ENCODE data around the gene COL1A1.

The COL1A1 gene

GRCh38 chr17:50238601-50239280, 37.3 kb upstream of the COL1A1 start:
- TF ChIP-seq MAX (IDR thresholded peaks at IDR 0.05) (no peak), EGR1 (IDR thresholded peaks at IDR 0.05) (no peak), CEBPB (IDR thresholded peaks at IDR 0.05) (no peak), EP300 (IDR thresholded peaks at IDR 0.05; ENCODE audit: borderline replicate concordance) (no peak), REST (IDR thresholded peaks at IDR 0.05; ENCODE audit: low read depth) (no peak), ZBTB7A (IDR thresholded peaks at IDR 0.05; ENCODE audit: low read depth) (no peak), CREB1 (IDR thresholded peaks at IDR 0.05; ENCODE audit: low read depth) (no peak), TAF1 (IDR thresholded peaks at IDR 0.05; ENCODE audit: low read depth) (no peak), TEAD4 (IDR thresholded peaks at IDR 0.05) (no peak), RAD21 (IDR thresholded peaks at IDR 0.05; ENCODE audit: low read depth) (no peak), NFIC (IDR thresholded peaks at IDR 0.05) (no peak)

GRCh38 chr17:50237901-50238300, 36.5 kb upstream of the COL1A1 start:
- TF ChIP-seq TCF12 (IDR thresholded peaks at IDR 0.05; ENCODE audit: low read depth) (no peak), TAF1 (IDR thresholded peaks at IDR 0.05; ENCODE audit: low read depth) (no peak), EGR1 (IDR thresholded peaks at IDR 0.05) (no peak), RAD21 (IDR thresholded peaks at IDR 0.05; ENCODE audit: low read depth) (no peak), MAX (IDR thresholded peaks at IDR 0.05) (no peak), YY1 (IDR thresholded peaks at IDR 0.05; ENCODE audit: low read depth) (no peak), ZBTB7A (IDR thresholded peaks at IDR 0.05; ENCODE audit: low read depth) (no peak)

GRCh38 chr17:50234581-50234980, 33.1 kb upstream of the COL1A1 start:
- TF ChIP-seq MAX (IDR thresholded peaks at IDR 0.05) (no peak), ZBTB7A (IDR thresholded peaks at IDR 0.05; ENCODE audit: low read depth) (no peak), REST (IDR thresholded peaks at IDR 0.05; ENCODE audit: low read depth) (no peak), NFIC (IDR thresholded peaks at IDR 0.05) (no peak), TAF1 (IDR thresholded peaks at IDR 0.05; ENCODE audit: low read depth) (no peak), USF1 (IDR thresholded peaks at IDR 0.05) (no peak), RAD21 (IDR thresholded peaks at IDR 0.05; ENCODE audit: low read depth) (no peak), EP300 (IDR thresholded peaks at IDR 0.05; ENCODE audit: borderline replicate concordance) (no peak), CREB1 (IDR thresholded peaks at IDR 0.05; ENCODE audit: low read depth) (no peak)

- TF ChIP-seq CREB1 (IDR thresholded peaks at IDR 0.05; ENCODE audit: low read depth) (no peak), EGR1 (IDR thresholded peaks at IDR 0.05) (no peak), TCF12 (IDR thresholded peaks at IDR 0.05; ENCODE audit: low read depth) (no peak), TEAD4 (IDR thresholded peaks at IDR 0.05) (no peak), YY1 (IDR thresholded peaks at IDR 0.05; ENCODE audit: low read depth) (no peak), RAD21 (IDR thresholded peaks at IDR 0.05; ENCODE audit: low read depth) (no peak), TAF1 (IDR thresholded peaks at IDR 0.05; ENCODE audit: low read depth) (no peak), NFIC (IDR thresholded peaks at IDR 0.05) (no peak), USF1 (IDR thresholded peaks at IDR 0.05) (no peak), REST (IDR thresholded peaks at IDR 0.05; ENCODE audit: low read depth) (no peak), ZBTB7A (IDR thresholded peaks at IDR 0.05; ENCODE audit: low read depth) (no peak), CEBPB (IDR thresholded peaks at IDR 0.05) (no peak), FOXM1 (IDR thresholded peaks at IDR 0.05; ENCODE audit: borderline replicate concordance, low read depth) (no peak)
Observed at GRCh38 chr17:50225701-50226240, 24.3 kb upstream of the COL1A1 start.
